K562 (cell line): ENCODE results near the gene GIGYF1. TPM values are rescaled to one million over a fixed set of nuclear protein-coding genes. Genes with fewer than 3 reads are reported as not detected.

Source experiments
- ARID1B ChIP-seq: fragments of 450-650 bp; IDR thresholded peaks from 2 replicates; pipeline ENCODE4 v1.6.1; 2016; ENCODE audit warnings: antibody characterized with exemption, mild to moderate bottlenecking, inconsistent platforms
- ARNT ChIP-seq, 2 experiments: fragments of 450-650 bp; IDR thresholded peaks; 2 replicates each; pipeline ENCODE4 v1.6.1; 2016; ENCODE audit warnings: mild to moderate bottlenecking in 1 of 2
- CREM ChIP-seq: IDR thresholded peaks from 2 replicates; pipeline ENCODE4 v1.6.1; 2014; ENCODE audit warnings: antibody characterized with exemption, low read depth
- EGR1 ChIP-seq: fragments of 450-650 bp; conservative IDR thresholded peaks from 2 replicates; pipeline ENCODE4 v1.6.1; 2017; ENCODE audit warnings: mild to moderate bottlenecking
- ERF ChIP-seq: fragments of 450-650 bp; formaldehyde crosslinking; IDR thresholded peaks from 2 replicates; pipeline ENCODE4 v1.4.0; 2020; ENCODE audit warnings: mild to moderate bottlenecking, mixed read lengths
- FOXJ3 ChIP-seq: sonication (generic); formaldehyde crosslinking; IDR thresholded peaks from 2 replicates; pipeline ENCODE4 v1.4.0; 2020; ENCODE audit warnings: mild to moderate bottlenecking, missing genetic modification reagents
- GABPB1 ChIP-seq: sonication (generic); formaldehyde crosslinking; IDR thresholded peaks from 2 replicates; pipeline ENCODE4 v1.8.0; 2022; ENCODE audit warnings: mild to moderate bottlenecking, missing genetic modification reagents
- HMG20A ChIP-seq: fragments of 450-650 bp; formaldehyde crosslinking; conservative IDR thresholded peaks from 2 replicates; pipeline ENCODE4 v1.4.0; 2020; ENCODE audit warnings: mild to moderate bottlenecking, mixed read lengths
- MCM3 ChIP-seq: fragments of 450-650 bp; IDR thresholded peaks from 2 replicates; pipeline ENCODE4 v1.6.1; 2016
- SMAD1 ChIP-seq: fragments of 150-350 bp; IDR thresholded peaks from 2 replicates; pipeline ENCODE4 v1.6.1; 2014; ENCODE audit warnings: low read length, low read depth; ENCODE audit not compliant: partially characterized antibody
- SMARCB1 ChIP-seq: IDR thresholded peaks from 2 replicates; pipeline ENCODE4 v1.6.1; 2011; ENCODE audit warnings: improper control_type of control experiment, low read depth; ENCODE audit not compliant: insufficient read length
- STAT5A ChIP-seq: IDR thresholded peaks from 2 replicates; pipeline ENCODE4 v1.6.1; 2012; ENCODE audit warnings: low read length, inconsistent platforms, borderline replicate concordance
- TAF9B ChIP-seq: fragments of 450-650 bp; IDR thresholded peaks from 2 replicates; pipeline ENCODE4 v1.6.1; 2018; ENCODE audit warnings: mild to moderate bottlenecking; ENCODE audit not compliant: partially characterized antibody
- TSC22D4 ChIP-seq: fragments of 450-650 bp; IDR thresholded peaks from 2 replicates; pipeline ENCODE4 v1.6.1; 2016; ENCODE audit warnings: missing genetic modification characterization, missing biosample characterization, control low read depth
- ZNF41 ChIP-seq: fragments of 250-450 bp; sonication (Bioruptor Pico); conservative IDR thresholded peaks from 2 replicates; pipeline ENCODE4 v1.4.0; 2020; ENCODE audit warnings: mild to moderate bottlenecking
- ZNF707 ChIP-seq: fragments of 250-450 bp; sonication (Bioruptor Pico); conservative IDR thresholded peaks from 2 replicates; pipeline ENCODE4 v1.8.0; 2022; ENCODE audit warnings: inconsistent platforms, mild to moderate bottlenecking, moderate library complexity
- polyA plus RNA-seq, 8 experiments: library from polyadenylated mRNA; depleted of rRNA in 4 of 8; stranded (reverse) in 5 of 8; unstranded in 3 of 8; fragments of >200 nt; fragmentation: Nextera tagmentation in 2 of 8; fragmentation: Illumina TruSeq in 1 of 8; extraction: Ambion mirVana in 2 of 8; extraction: Trizol in 1 of 8; gene quantifications; 2 replicates each; pipeline versions ENCODE4 v1.2.1 to v1.2.3, GENCODE V29; 2011 to 2014; ENCODE audit warnings: inconsistent platforms in 1 of 8, missing spikeins in 1 of 8
- total RNA-seq, 7 experiments: library from RNA; depleted of rRNA in 6 of 7; stranded (reverse); fragments of >200 nt in 6 of 7; fragmentation: Illumina TruSeq in 2 of 7; extraction: Trizol in 2 of 7; gene quantifications; 2 replicates each; pipeline versions ENCODE4 v1.2.1 to v1.2.3, GENCODE V29; 2011 to 2021; ENCODE audit warnings: low replicate concordance in 1 of 7
- TF ChIP-seq, protein P1 (sequence below): fragments of 450-650 bp; IDR thresholded peaks from 2 replicates; pipeline ENCODE4 v1.6.1; 2016; ENCODE audit warnings: low read depth
- TF ChIP-seq, protein P2 (sequence below): fragments of 250-450 bp; sonication (Bioruptor Pico); IDR thresholded peaks from 2 replicates; pipeline ENCODE4 v1.8.0; 2022; ENCODE audit warnings: moderate library complexity, mild to moderate bottlenecking, inconsistent platforms
- TF ChIP-seq, protein P3 (sequence below): fragments of 450-650 bp; conservative IDR thresholded peaks from 2 replicates; pipeline ENCODE4 v1.6.1; 2016; ENCODE audit warnings: missing genetic modification characterization, low read depth, mild to moderate bottlenecking, control low read depth, missing compliant biosample characterization

GIGYF1 gene
- total and polyA plus RNA-seq, 9 of the 15 experiments (the other 6 are each of a cell fraction or from before 2014, with no cell fraction given) = 0.56 to 76.2 (median 16.8) TPM

DNA sequence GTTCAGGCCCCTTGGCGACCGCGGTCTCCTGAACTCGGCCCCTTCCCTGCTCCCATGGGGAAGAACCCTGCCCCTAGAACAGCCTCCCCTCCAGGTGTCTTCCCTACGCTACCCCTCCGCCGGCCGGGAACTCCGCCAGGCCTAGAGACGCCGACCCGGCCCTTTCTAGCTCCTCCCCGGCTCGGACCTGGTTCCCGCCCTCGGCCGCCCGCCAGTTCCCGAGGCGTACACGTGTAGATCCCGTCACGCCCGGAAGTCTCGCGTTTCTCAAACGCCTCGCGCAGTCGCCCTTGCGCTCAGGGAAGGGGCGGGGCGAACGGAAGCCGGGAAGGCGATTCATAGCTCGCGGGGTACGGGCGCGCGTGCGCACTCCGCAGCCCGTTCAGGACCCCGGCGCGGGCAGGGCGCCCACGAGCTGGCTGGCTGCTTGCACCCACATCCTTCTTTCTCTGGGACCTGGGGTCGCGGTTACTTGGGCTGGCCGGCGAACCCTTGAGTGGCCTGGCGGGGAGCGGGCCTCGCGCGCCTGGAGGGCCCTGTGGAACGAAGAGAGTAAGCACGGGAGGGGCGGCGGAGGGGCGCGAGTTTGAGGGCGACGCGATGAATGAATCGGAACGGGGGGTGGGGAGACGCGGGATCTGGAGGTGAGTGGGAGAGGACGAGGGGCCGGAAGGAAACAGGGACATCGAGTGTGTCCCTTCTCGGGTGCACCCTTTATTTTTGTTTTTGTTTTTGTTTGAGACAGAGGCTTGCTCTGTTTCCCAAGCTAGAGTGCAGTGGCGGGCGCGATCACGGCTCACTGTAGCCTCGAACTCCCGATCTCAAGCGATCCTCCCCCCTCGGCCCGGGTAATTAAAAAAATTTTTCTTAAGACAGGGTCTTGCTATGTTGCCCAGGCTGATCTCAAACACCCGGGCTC, 12.0 kb upstream of the GIGYF1 start, which contains the start of gene POP7 (continued):
- TF ChIP-seq, protein P1, sequence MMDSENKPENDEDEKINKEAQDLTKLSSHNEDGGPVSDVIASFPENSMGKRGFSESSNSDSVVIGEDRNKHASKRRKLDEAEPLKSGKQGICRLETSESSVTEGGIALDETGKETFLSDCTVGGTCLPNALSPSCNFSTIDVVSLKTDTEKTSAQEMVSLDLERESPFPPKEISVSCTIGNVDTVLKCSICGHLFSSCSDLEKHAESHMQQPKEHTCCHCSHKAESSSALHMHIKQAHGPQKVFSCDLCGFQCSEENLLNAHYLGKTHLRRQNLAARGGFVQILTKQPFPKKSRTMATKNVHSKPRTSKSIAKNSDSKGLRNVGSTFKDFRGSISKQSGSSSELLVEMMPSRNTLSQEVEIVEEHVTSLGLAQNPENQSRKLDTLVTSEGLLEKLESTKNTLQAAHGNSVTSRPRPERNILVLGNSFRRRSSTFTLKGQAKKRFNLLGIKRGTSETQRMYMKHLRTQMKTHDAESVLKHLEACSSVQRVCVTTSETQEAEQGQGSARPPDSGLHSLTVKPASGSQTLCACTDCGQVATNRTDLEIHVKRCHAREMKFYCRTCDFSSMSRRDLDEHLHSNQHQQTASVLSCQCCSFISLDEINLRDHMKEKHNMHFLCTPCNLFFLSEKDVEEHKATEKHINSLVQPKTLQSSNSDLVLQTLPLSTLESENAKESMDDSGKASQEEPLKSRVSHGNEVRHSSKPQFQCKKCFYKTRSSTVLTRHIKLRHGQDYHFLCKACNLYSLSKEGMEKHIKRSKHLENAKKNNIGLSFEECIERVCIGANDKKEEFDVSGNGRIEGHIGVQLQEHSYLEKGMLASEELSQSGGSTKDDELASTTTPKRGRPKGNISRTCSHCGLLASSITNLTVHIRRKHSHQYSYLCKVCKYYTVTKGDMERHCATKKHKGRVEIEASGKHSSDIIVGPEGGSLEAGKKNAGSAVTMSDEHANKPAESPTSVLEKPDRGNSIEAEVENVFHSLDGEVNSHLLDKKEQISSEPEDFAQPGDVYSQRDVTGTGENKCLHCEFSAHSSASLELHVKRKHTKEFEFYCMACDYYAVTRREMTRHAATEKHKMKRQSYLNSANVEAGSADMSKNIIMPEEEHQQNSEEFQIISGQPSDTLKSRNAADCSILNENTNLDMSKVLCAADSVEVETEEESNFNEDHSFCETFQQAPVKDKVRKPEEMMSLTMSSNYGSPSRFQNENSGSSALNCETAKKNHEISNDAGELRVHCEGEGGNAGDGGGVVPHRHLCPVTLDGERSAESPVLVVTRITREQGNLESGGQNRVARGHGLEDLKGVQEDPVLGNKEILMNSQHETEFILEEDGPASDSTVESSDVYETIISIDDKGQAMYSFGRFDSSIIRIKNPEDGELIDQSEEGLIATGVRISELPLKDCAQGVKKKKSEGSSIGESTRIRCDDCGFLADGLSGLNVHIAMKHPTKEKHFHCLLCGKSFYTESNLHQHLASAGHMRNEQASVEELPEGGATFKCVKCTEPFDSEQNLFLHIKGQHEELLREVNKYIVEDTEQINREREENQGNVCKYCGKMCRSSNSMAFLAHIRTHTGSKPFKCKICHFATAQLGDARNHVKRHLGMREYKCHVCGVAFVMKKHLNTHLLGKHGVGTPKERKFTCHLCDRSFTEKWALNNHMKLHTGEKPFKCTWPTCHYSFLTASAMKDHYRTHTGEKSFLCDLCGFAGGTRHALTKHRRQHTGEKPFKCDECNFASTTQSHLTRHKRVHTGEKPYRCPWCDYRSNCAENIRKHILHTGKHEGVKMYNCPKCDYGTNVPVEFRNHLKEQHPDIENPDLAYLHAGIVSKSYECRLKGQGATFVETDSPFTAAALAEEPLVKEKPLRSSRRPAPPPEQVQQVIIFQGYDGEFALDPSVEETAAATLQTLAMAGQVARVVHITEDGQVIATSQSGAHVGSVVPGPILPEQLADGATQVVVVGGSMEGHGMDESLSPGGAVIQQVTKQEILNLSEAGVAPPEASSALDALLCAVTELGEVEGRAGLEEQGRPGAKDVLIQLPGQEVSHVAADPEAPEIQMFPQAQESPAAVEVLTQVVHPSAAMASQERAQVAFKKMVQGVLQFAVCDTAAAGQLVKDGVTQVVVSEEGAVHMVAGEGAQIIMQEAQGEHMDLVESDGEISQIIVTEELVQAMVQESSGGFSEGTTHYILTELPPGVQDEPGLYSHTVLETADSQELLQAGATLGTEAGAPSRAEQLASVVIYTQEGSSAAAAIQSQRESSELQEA = peak; percentile 97
- TF ChIP-seq ZNF41 (CRISPR knock-in tag) (no peak), ARID1B (peak; percentile 47; the same call in 1 of the 2 replicates), TSC22D4 (tag) (no peak), TAF9B (no peak), CREM (peak; percentile 93), SMAD1 (peak; percentile 53), ZNF707 (CRISPR knock-in tag) (no peak), FOXJ3 (no peak), HMG20A (CRISPR knock-in tag) (no peak), ARNT (IDR thresholded peaks at IDR 0.05) (0 out of 4 replicates have a peak, but pooled peaks have one; percentile 46 to 62), SMARCB1 (no peak), GABPB1 (CRISPR knock-in tag) (no peak; the same call in 1 of the 2 replicates), MCM3 (no peak), EGR1 (no peak), STAT5A (no peak), ERF (CRISPR knock-in tag) (no peak)
- TF ChIP-seq, protein P2, sequence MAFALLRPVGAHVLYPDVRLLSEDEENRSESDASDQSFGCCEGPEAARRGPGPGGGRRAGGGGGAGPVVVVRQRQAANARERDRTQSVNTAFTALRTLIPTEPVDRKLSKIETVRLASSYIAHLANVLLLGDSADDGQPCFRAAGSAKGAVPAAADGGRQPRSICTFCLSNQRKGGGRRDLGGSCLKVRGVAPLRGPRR (CRISPR knock-in tag) = no peak
- TF ChIP-seq, protein P3, sequence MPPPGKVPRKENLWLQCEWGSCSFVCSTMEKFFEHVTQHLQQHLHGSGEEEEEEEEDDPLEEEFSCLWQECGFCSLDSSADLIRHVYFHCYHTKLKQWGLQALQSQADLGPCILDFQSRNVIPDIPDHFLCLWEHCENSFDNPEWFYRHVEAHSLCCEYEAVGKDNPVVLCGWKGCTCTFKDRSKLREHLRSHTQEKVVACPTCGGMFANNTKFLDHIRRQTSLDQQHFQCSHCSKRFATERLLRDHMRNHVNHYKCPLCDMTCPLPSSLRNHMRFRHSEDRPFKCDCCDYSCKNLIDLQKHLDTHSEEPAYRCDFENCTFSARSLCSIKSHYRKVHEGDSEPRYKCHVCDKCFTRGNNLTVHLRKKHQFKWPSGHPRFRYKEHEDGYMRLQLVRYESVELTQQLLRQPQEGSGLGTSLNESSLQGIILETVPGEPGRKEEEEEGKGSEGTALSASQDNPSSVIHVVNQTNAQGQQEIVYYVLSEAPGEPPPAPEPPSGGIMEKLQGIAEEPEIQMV (tag) = no peak
